DND-41 (cell line): ENCODE results near the gene IGF2.

ENCODE experiments used
- CTCF ChIP-seq: IDR thresholded peaks from 2 replicates; pipeline ENCODE4 v1.5.1; 2012; ENCODE audit warnings: borderline replicate concordance, low read length, moderate library complexity, mild to moderate bottlenecking; ENCODE audit not compliant: poor library complexity, severe bottlenecking; ENCODE audit errors: extremely low read depth
- EZH2 ChIP-seq: IDR thresholded peaks from 3 replicates; pipeline ENCODE4 v1.6.1; 2012; ENCODE audit warnings: borderline replicate concordance, low read depth, mild to moderate bottlenecking, moderate library complexity, low read length, inconsistent platforms; ENCODE audit not compliant: severe bottlenecking

- TF ChIP-seq CTCF (no peak), EZH2 (no peak)
These were observed 27.1 kb upstream of the IGF2 start for GRCh38 chr11:2166091-2166851.
